ENCODE measurements around the gene GPC3.
A peak's percentile ranks its signal among the peaks of the same experiment; 100 is the strongest.

Gene GPC3

GRCh38 chrX:133836561-133836960, 148.8 kb downstream of the GPC3 start:
- no peak for DNase-seq

- no peak for DNase-seq
Measured at GRCh38 chrX:133834771-133835170, 150.6 kb downstream of the GPC3 start.

DNA sequence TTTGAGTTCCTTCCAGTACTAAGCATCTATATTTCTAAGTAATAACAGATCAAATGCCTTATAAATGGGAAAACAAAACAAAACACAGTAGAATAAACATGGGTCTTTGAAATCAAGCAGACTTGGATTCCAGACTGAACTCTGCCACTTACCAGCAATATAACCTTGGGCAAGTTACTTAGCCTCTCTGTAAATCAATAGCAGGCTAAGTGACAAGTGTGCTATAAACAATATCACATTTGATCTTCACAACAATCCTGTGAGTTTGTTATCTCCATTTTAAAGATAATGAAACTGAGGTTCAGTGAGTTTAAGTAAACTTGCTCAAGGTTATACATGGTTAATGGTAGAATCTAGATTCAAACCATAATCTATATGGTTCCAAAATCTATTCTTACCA, 165.8 kb downstream of the GPC3 start:
- DNase-seq = no peak

DNA sequence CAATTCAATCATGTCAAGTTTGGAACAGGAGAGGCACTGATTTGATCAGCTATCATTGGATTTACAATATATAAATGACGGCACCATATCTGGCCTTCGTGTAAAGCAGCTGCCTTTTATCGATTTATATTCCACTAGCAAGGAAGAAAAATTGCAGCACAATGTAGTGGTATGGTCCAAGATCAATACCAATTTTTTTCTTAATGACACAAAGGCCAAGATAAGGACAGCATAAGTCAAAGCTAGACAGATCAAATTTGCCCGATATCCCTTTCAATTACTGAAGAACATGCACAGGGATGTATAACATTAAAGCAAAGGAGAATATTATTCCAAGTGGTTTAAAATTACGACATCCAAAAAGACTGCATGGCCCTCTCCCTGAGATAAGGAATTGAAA, 167.4 kb downstream of the GPC3 start:
- DNase-seq = no peak

GRCh38 chrX:133815496-133815895, 169.9 kb downstream of the GPC3 start:
- no peak for DNase-seq

DNA sequence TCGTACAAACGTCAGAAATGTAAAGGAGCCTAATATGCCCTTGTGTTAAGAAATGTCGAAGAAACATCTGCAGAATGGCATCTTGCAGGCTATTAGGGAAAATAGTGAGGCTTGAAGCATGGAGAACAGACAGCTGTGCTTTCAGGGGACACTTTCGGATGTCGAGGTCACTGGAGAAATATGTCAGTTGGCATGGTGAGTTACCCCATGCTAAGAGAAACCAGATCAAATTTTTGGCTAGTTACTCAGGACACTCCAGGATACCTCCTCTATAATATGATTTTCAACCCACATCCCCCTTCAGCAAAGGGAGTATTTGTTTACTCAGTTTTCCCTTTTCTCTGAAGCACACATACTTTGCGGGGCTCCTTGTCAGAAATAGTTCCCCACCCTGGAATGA, 171.4 kb downstream of the GPC3 start:
- no peak for DNase-seq

- no peak for DNase-seq
Measured at GRCh38 chrX:133812402-133812801, 173.0 kb downstream of the GPC3 start.

- DNase-seq = no peak
Measured at GRCh38 chrX:133810925-133811324, 174.5 kb downstream of the GPC3 start.

DNA sequence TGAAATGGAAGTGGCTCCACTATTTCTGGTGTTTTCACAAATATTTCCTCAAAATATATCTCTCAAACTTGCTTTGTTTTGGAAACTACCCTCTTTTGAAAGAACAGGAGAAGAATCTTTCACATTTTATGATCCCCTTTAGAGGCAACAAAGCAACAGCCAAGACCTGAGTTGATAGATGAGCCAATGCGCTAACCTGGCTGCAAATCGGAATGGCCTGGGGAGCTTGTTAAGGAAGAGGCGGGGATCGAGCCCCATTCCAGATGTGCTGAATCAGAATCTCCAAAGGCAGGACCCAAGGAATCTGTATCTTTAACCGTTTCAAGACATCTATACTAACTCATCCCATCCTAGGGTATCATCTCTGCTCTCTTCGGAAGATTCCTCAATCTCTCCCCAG, 181.3 kb downstream of the GPC3 start:
- no peak for DNase-seq

DNA sequence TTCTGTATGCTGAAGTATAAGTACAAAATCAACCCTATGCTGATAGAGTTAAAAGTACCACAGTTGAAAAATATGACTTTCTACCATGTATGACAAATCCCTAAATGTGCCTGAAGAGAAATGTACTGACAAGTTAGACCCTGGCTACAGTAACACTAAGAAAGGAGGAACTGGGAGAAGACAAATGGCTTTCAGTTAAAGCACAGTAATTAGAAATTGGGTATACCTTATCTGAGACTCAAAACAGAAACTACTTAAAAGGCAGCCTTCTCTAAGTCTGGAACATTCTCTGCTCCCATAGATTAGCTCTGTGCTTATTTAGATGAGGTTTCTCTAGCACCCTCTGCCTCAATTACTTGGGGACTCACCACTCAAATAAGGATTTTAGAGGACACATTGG, 189.1 kb downstream of the GPC3 start:
- DNase-seq = no peak

- no peak for DNase-seq
Measured at GRCh38 chrX:133794126-133794525, 191.3 kb downstream of the GPC3 start.

DNA sequence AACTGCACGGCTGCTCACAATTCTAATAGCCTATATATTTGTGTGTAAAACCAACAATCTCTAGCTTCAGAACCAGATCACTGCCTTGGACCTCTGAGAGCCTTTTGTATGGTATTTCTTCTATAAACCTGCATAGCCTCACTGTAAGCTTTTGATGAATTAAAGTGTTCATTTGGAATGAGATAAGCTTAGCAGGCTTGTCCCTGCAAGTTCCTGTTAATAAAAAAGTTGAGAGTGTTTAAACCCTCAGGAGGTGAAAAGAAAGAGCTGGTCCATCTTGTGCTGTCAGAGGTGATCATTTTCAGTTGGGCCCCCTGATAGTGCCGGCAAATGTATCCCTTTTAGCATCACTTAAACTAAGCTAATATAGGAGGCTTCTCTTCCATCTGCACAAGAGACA, 191.8 kb downstream of the GPC3 start:
- no peak for DNase-seq

DNA sequence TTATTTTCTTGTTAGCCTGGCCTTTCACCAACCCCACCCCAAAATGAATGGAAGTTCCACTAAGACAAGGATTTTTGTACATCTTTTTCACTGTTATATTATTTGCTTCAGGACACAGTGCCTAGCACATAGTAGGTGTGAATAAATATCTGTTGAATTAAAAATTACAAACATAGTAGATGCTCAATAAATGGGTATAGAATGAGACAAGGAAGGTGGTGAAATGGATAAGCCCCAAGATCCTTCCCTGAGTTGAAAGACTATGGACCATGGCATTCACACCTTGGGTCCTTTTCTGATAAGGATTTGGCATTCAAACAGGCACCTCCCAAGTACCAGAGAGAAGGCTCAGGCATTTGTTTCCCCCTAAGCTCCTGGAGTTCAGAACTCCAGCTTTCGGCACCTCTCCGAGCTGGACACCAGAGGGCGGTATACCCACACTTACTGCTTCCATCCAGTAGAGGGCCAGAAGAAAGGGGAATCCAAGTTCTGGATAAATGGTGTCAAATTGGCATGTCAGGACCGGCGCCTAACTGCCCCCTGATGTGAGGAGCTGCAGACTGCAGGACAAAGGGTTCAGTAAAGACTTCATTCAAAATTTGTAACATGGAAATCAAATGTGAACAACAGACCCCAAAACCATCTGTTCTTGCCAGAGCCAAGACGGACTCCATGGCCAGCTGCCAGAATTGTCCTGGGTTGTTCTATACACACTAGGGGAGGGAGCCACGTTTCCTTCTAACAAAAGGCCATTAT, 193.0 kb downstream of the GPC3 start:
- peak; percentile 55 to 60 for DNase-seq

DNA sequence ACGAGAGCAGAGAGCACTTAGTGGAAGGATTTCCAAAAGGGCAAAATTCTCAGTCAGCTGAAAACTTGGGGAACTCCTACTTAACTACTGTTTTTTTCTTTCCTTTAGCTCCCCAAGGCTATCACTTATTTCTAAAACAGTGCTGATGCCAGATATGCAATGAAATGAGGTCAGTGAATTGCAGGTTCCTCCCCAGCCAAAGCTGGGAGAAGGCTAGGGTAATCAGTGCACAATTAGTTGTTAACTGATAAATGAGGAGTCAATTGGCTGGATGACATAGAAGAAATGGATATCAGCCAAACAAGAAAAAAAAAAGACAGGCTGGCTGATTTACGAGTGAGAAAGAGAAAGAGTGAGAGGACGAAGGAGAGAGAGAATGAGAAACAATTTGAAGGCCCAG, 195.6 kb downstream of the GPC3 start:
- DNase-seq = no peak

DNA sequence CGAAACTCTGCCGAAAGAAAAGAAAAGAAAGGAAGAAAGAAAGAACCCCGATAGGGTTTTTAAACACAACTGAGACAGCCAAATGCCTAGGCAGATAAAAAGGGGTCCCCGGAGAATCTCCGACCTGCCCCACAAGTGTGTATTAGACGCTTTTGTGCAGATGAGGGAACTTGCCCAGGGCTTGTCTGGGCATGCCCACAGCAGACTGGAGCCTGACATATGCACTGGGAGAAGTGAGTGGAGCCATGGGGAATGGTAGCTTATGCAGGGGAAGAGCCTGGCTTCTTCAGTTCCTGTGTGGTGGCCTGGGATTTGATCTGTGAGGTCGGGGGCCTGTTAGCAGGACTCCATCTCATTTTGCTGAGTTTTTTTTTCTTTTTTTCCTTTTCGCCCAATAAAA, 199.0 kb downstream of the GPC3 start:
- no peak for DNase-seq

- DNase-seq = peak in 1 of 2 donors; percentile 45
Measured at GRCh38 chrX:133783274-133783673, 202.1 kb downstream of the GPC3 start.

DNA sequence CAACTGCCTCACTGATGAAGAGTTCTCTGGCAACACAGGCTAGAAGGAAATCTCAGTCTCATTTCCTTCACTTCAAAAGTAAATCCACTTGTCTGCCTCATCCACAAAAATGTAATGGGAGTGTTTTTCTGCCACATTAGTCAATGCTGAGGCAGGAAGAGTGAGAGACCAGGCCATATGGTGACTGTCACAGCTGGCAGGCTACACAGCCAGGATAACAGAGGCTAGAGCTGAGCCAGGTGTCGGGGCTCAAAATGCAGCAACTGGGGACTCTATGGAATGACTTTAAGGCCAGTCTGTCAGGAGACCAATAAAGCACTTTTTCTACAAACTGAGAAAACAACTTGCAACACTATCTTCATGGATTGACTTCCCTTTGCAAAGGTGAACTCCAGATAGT, 204.2 kb downstream of the GPC3 start:
- DNase-seq = no peak

- peak; percentile 13 to 26 for DNase-seq
Measured at GRCh38 chrX:133776072-133776471, 209.3 kb downstream of the GPC3 start.

- DNase-seq = no peak
Measured at GRCh38 chrX:133774807-133775206, 210.6 kb downstream of the GPC3 start.

- DNase-seq = no peak
Measured at GRCh38 chrX:133771086-133771646, 214.2 kb downstream of the GPC3 start.

DNA sequence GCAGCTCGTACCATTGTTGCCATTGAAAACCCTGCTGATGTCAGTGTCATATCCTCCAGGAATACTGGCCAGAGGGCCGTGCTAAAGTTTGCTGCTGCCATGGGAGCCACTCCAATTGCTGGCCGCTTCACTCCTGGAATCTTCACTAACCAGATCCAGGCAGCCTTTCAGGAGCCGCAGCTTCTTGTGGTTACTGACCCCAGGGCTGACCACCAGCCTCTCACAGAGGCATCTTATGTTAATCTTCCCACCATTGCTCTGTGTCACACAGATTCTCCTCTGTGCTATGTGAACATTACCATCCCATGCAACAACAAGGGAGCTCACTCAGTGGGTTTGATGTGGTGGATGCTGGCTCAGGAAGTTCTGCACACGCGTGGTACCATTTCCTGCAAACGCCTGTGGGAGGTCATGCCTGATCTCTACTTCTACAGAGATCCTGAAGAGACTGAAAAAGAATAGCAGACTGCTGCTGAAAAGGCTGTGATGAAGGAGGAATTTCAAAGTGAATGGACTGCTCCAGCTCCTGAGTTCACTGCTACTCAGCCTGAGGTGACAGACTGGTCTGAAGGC, 222.3 kb downstream of the GPC3 start:
- DNase-seq = peak in 1 of 2 donors; percentile 17

GRCh38 chrX:133754657-133755056, 230.7 kb downstream of the GPC3 start:
- no peak for DNase-seq

DNA sequence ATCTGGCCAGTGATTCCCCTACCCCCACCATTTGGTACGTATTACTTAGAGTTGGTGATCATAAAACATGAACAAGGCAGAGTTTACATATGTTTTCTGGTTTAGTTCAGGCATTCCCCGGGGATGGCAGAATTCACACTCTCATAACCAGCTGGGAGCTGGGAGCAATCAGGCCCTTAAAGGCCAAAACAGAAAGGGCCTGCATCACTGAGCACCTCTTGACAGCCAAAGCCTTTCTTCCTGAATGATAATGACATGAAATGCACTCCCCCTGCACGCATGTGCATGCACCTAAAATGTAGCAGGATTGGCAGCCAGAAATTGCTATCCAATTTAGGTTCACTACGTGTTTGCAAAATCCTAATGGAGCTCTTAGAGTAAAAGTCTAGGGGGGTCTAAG, 235.4 kb downstream of the GPC3 start:
- no peak for DNase-seq

- DNase-seq = no peak
Measured at GRCh38 chrX:133749370-133749769, 236.0 kb downstream of the GPC3 start.

DNA sequence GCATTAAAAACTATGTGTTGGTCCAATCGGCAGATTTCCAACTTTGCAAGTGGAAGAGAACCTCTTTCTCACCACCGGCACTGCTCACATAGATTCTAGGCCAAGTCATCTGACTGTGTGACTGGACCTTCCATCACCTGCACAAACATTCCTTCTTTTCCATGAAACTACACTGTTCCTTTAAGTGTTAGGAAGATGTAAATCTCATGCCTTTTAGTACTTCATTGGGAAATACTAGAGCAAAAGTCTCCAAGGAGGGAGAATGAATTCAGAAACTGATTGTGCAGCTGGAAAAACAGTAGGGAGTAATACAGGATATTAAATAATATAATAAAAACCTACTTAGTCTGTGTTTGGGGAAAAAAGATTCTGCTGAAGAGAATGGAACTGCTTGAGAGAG, 238.2 kb downstream of the GPC3 start:
- no peak for DNase-seq

All from CD4-positive, alpha-beta T cell treated with Interleukin-4 for 1 hour (primary cell).